HepG2 (cell line): ENCODE results near the gene ADCY6. TPM values are rescaled to one million over a fixed set of nuclear protein-coding genes. Genes with fewer than 3 reads are reported as not detected.

Experiments
- MAFK ChIP-seq, 2 experiments: IDR thresholded peaks in 1 of 2; conservative IDR thresholded peaks in 1 of 2; 2 replicates each; pipeline ENCODE4 v1.6.1; 2011; ENCODE audit warnings: improper control_type of control experiment in 2 of 2, low read length in 2 of 2
- RBAK ChIP-seq: sonication (generic); formaldehyde crosslinking; IDR thresholded peaks from 2 replicates; pipeline ENCODE4 v1.5.1; 2020; ENCODE audit warnings: mild to moderate bottlenecking, missing genetic modification reagents
- SAP130 ChIP-seq: IDR thresholded peaks from 2 replicates; pipeline ENCODE4 v1.6.1; 2016; ENCODE audit warnings: low read depth
- SRY ChIP-seq: sonication (generic); formaldehyde crosslinking; IDR thresholded peaks from 2 replicates; pipeline ENCODE4 v1.8.0; 2022; ENCODE audit warnings: mild to moderate bottlenecking, missing genetic modification reagents
- YEATS2 ChIP-seq: sonication (generic); formaldehyde crosslinking; IDR thresholded peaks from 2 replicates; pipeline ENCODE4 v1.4.0; 2020; ENCODE audit warnings: missing genetic modification reagents, borderline replicate concordance
- ZNF670 ChIP-seq: sonication (generic); formaldehyde crosslinking; IDR thresholded peaks from 2 replicates; pipeline ENCODE4 v1.8.0; 2022; ENCODE audit warnings: mild to moderate bottlenecking, missing genetic modification reagents, borderline replicate concordance
- ZNF672 ChIP-seq: sonication (generic); formaldehyde crosslinking; IDR thresholded peaks from 2 replicates; pipeline ENCODE4 v1.8.1; 2022; ENCODE audit warnings: missing genetic modification reagents
- ZNF75D ChIP-seq: sonication (generic); formaldehyde crosslinking; IDR thresholded peaks from 2 replicates; pipeline ENCODE4 v1.8.1; 2023; ENCODE audit warnings: missing genetic modification reagents, mild to moderate bottlenecking, borderline replicate concordance
- ZNF761 ChIP-seq: sonication (generic); formaldehyde crosslinking; conservative IDR thresholded peaks from 2 replicates; pipeline ENCODE4 v1.4.0; 2020; ENCODE audit warnings: mild to moderate bottlenecking, missing genetic modification reagents
- ZSCAN9 ChIP-seq: IDR thresholded peaks from 2 replicates; pipeline ENCODE4 v1.6.1; 2016; ENCODE audit warnings: borderline replicate concordance
- polyA plus RNA-seq, 8 experiments: library from polyadenylated mRNA; depleted of rRNA in 3 of 8; stranded (reverse) in 7 of 8; unstranded in 1 of 8; fragments of >200 nt; fragmentation: Illumina TruSeq in 4 of 8; extraction: Trizol in 4 of 8; gene quantifications; 2 replicates each; pipeline versions ENCODE4 v1.2.1 to v1.2.3, GENCODE V29; 2011 to 2016; ENCODE audit warnings: low read depth in 4 of 8, missing spikeins in 1 of 8, mixed read lengths in 1 of 8; ENCODE audit not compliant: insufficient read depth in 1 of 8
- total RNA-seq, 5 experiments: library from RNA; depleted of rRNA; stranded (reverse); fragments of >200 nt; fragmentation: Illumina TruSeq; extraction: Trizol; gene quantifications; 2 replicates each; pipeline ENCODE4 v1.2.3, GENCODE V29; 2016; ENCODE audit warnings: low read depth in 1 of 5
- TF ChIP-seq, protein P1 (sequence below): sonication (generic); formaldehyde crosslinking; IDR thresholded peaks from 2 replicates; pipeline ENCODE4 v1.4.0; 2020; ENCODE audit warnings: missing genetic modification reagents, borderline replicate concordance
- TF ChIP-seq, protein P2 (sequence below): sonication (generic); formaldehyde crosslinking; IDR thresholded peaks from 2 replicates; pipeline ENCODE4 v1.4.0; 2020; ENCODE audit warnings: missing genetic modification reagents
- TF ChIP-seq, protein P3 (sequence below): sonication (generic); formaldehyde crosslinking; IDR thresholded peaks from 2 replicates; pipeline ENCODE4 v1.4.0; 2020; ENCODE audit warnings: missing genetic modification reagents, borderline replicate concordance
- TF ChIP-seq, protein P4 (sequence below): sonication (generic); formaldehyde crosslinking; IDR thresholded peaks from 2 replicates; pipeline ENCODE4 v1.4.0; 2020; ENCODE audit warnings: mild to moderate bottlenecking, missing genetic modification reagents
- TF ChIP-seq, protein P5 (sequence below): sonication (generic); formaldehyde crosslinking; IDR thresholded peaks from 2 replicates; pipeline ENCODE4 v1.5.0; 2020; ENCODE audit warnings: missing genetic modification reagents, mild to moderate bottlenecking, borderline replicate concordance

Gene ADCY6
- total and polyA plus RNA-seq, 2 of the 13 experiments (the other 11 are each of a cell fraction or from before 2014, with no cell fraction given) = 10.6 to 11.8 TPM

DNA sequence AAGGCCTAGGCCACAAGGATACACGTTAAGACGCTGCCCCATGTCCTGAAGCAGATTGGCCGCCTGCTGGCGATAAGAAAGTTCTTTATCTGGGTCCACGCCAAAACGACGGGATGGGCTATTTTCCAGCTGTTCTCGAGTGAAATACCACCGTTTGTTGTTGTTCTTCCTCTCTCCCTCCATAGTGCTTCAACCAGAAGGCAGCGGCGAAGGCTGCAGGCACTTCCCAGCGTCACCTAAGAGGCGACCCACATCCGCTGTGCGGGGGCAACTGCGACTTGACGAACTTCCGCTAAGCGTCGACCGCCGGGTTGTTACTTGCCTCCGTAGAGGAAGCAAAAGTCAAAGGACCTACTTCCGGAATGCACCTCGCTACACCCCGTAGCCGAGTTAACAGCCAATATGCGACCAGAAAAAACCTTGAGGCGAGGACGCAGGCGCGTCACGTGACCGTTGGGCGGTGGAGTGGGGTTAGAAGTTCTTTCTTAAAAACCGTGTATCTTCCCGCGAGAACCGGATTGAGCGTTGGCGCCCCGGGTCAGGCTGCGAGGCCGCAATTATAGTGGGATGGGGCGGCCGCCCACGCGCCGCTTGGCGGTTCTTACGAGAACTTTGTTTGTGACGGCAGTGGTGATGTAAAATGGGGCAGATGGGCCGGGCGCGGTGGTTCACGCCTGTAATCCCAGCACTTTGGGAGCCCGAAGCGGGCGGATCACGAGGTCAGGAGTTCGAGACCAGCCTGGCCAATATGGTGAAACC, 72.2 kb downstream of the ADCY6 start, which contains the start of gene CCNT1 (continued):
- TF ChIP-seq, protein P1, sequence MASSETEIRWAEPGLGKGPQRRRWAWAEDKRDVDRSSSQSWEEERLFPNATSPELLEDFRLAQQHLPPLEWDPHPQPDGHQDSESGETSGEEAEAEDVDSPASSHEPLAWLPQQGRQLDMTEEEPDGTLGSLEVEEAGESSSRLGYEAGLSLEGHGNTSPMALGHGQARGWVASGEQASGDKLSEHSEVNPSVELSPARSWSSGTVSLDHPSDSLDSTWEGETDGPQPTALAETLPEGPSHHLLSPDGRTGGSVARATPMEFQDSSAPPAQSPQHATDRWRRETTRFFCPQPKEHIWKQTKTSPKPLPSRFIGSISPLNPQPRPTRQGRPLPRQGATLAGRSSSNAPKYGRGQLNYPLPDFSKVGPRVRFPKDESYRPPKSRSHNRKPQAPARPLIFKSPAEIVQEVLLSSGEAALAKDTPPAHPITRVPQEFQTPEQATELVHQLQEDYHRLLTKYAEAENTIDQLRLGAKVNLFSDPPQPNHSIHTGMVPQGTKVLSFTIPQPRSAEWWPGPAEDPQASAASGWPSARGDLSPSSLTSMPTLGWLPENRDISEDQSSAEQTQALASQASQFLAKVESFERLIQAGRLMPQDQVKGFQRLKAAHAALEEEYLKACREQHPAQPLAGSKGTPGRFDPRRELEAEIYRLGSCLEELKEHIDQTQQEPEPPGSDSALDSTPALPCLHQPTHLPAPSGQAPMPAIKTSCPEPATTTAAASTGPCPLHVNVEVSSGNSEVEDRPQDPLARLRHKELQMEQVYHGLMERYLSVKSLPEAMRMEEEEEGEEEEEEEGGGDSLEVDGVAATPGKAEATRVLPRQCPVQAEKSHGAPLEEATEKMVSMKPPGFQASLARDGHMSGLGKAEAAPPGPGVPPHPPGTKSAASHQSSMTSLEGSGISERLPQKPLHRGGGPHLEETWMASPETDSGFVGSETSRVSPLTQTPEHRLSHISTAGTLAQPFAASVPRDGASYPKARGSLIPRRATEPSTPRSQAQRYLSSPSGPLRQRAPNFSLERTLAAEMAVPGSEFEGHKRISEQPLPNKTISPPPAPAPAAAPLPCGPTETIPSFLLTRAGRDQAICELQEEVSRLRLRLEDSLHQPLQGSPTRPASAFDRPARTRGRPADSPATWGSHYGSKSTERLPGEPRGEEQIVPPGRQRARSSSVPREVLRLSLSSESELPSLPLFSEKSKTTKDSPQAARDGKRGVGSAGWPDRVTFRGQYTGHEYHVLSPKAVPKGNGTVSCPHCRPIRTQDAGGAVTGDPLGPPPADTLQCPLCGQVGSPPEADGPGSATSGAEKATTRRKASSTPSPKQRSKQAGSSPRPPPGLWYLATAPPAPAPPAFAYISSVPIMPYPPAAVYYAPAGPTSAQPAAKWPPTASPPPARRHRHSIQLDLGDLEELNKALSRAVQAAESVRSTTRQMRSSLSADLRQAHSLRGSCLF (CRISPR knock-in tag) = no peak
- TF ChIP-seq MAFK (conservative IDR thresholded peaks at IDR 0.05 in 1 of 2, IDR thresholded peaks at IDR 0.05 in 1 of 2; ENCODE audit: low read length in 2 of 2) = no peak
- TF ChIP-seq, protein P2, sequence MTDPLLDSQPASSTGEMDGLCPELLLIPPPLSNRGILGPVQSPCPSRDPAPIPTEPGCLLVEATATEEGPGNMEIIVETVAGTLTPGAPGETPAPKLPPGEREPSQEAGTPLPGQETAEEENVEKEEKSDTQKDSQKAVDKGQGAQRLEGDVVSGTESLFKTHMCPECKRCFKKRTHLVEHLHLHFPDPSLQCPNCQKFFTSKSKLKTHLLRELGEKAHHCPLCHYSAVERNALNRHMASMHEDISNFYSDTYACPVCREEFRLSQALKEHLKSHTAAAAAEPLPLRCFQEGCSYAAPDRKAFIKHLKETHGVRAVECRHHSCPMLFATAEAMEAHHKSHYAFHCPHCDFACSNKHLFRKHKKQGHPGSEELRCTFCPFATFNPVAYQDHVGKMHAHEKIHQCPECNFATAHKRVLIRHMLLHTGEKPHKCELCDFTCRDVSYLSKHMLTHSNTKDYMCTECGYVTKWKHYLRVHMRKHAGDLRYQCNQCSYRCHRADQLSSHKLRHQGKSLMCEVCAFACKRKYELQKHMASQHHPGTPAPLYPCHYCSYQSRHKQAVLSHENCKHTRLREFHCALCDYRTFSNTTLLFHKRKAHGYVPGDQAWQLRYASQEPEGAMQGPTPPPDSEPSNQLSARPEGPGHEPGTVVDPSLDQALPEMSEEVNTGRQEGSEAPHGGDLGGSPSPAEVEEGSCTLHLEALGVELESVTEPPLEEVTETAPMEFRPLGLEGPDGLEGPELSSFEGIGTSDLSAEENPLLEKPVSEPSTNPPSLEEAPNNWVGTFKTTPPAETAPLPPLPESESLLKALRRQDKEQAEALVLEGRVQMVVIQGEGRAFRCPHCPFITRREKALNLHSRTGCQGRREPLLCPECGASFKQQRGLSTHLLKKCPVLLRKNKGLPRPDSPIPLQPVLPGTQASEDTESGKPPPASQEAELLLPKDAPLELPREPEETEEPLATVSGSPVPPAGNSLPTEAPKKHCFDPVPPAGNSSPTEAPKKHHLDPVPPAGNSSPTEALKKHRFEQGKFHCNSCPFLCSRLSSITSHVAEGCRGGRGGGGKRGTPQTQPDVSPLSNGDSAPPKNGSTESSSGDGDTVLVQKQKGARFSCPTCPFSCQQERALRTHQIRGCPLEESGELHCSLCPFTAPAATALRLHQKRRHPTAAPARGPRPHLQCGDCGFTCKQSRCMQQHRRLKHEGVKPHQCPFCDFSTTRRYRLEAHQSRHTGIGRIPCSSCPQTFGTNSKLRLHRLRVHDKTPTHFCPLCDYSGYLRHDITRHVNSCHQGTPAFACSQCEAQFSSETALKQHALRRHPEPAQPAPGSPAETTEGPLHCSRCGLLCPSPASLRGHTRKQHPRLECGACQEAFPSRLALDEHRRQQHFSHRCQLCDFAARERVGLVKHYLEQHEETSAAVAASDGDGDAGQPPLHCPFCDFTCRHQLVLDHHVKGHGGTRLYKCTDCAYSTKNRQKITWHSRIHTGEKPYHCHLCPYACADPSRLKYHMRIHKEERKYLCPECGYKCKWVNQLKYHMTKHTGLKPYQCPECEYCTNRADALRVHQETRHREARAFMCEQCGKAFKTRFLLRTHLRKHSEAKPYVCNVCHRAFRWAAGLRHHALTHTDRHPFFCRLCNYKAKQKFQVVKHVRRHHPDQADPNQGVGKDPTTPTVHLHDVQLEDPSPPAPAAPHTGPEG (CRISPR knock-in tag) = no peak
- TF ChIP-seq, protein P3, sequence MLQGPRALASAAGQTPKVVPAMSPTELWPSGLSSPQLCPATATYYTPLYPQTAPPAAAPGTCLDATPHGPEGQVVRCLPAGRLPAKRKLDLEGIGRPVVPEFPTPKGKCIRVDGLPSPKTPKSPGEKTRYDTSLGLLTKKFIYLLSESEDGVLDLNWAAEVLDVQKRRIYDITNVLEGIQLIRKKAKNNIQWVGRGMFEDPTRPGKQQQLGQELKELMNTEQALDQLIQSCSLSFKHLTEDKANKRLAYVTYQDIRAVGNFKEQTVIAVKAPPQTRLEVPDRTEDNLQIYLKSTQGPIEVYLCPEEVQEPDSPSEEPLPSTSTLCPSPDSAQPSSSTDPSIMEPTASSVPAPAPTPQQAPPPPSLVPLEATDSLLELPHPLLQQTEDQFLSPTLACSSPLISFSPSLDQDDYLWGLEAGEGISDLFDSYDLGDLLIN = no peak
- peak; percentile 95 for TF ChIP-seq YEATS2
- TF ChIP-seq ZNF670 (CRISPR knock-in tag) = peak; percentile 72
- TF ChIP-seq ZSCAN9 (CRISPR knock-in tag) = peak; percentile 91
- no peak for TF ChIP-seq ZNF75D (CRISPR knock-in tag)
- 0 out of 2 replicates have a peak, but pooled peaks have one; percentile 66 for TF ChIP-seq ZNF761
- peak; percentile 94 for TF ChIP-seq SAP130
- TF ChIP-seq, protein P4, sequence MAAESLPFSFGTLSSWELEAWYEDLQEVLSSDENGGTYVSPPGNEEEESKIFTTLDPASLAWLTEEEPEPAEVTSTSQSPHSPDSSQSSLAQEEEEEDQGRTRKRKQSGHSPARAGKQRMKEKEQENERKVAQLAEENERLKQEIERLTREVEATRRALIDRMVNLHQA = 0 out of 2 replicates have a peak, but pooled peaks have one; percentile 28
- TF ChIP-seq SRY (CRISPR knock-in tag) = peak; percentile 94
- TF ChIP-seq, protein P5, sequence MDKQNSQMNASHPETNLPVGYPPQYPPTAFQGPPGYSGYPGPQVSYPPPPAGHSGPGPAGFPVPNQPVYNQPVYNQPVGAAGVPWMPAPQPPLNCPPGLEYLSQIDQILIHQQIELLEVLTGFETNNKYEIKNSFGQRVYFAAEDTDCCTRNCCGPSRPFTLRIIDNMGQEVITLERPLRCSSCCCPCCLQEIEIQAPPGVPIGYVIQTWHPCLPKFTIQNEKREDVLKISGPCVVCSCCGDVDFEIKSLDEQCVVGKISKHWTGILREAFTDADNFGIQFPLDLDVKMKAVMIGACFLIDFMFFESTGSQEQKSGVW = no peak
- TF ChIP-seq ZNF672 (CRISPR knock-in tag) = no peak
- peak; percentile 67; the same call in 1 of the 2 replicates for TF ChIP-seq RBAK (CRISPR knock-in tag)
